HepG2 (cell line): ENCODE data around the gene CARS2. TPM values are rescaled to one million over a fixed set of nuclear protein-coding genes. Genes with fewer than 3 reads are reported as not detected.

Experiments
- ATAC-seq: fragments of 200-7000 bp; cut with Tn5 transposase; 3 replicates; pipeline ENCODE4 v1.9.1; 2020; ENCODE audit warnings: mild to moderate bottlenecking, moderate library complexity
- BruUV-seq: library from RNA; stranded (reverse); fragments of 400-500 nt; replicated peaks from 2 replicates; lab custom pipeline; 2021; lab: Mats Ljungman, UMichigan
- CTCF ChIA-PET: fragments of 300-600 bp; formaldehyde crosslinking; extraction: SDS; loops from one replicate; lab custom pipeline; 2021; ENCODE audit warnings: low total read pairs, inconsistent platforms, low intra/inter-chr PET ratio; lab: Yijun Ruan, JAX
- POLR2A ChIA-PET: fragments of 350-600 bp; sonication (Branson Sonifier 250); formaldehyde crosslinking; loops from one replicate; lab custom pipeline; 2020; ENCODE audit warnings: antibody characterized with exemption, inconsistent platforms; lab: Yijun Ruan, JAX
- DNase-seq: peaks from one replicate; pipeline ENCODE4 v3.0.0-alpha.2; 2015; ENCODE audit warnings: low spot score
- FAIRE-seq: peaks from 3 replicates; lab custom pipeline; 2011; peaks lifted over from hg19 to GRCh38; lab: Jason Lieb, UNC
- H2AFZ ChIP-seq: one replicate; pipeline ENCODE4 v1.6.1; 2011; ENCODE audit warnings: low read length, inconsistent platforms
- H3K27ac ChIP-seq: fragments of 300-600 bp; 3 replicates; pipeline ENCODE4 v1.8.0; 2011; ENCODE audit warnings: mixed run types, mild to moderate bottlenecking, mixed read lengths, low read length, inconsistent platforms; ENCODE audit not compliant: insufficient read depth; ENCODE audit errors: extremely low read length
- H3K27me3 ChIP-seq, 2 experiments: fragments of 200-600 bp in 1 of 2; 2 replicates in 1 of 2; 3 replicates in 1 of 2; pipeline versions ENCODE4 v1.6.0 to v1.8.0; 2011; ENCODE audit warnings: low read length in 2 of 2, mild to moderate bottlenecking in 2 of 2, moderate library complexity in 2 of 2, inconsistent platforms in 1 of 2; ENCODE audit not compliant: insufficient read depth in 2 of 2, control insufficient read depth in 1 of 2
- H3K36me3 ChIP-seq, 2 experiments: fragments of 200-600 bp in 1 of 2; replicated peaks in 1 of 2; 2 replicates in 1 of 2; 3 replicates in 1 of 2; pipeline versions ENCODE4 v1.5.1 to v1.8.0; 2011; ENCODE audit warnings: low read length in 2 of 2, inconsistent platforms in 1 of 2; ENCODE audit not compliant: insufficient read depth in 2 of 2, control insufficient read depth in 1 of 2
- H3K4me1 ChIP-seq: 2 replicates; pipeline ENCODE4 v1.5.1; 2012; ENCODE audit warnings: low read length, inconsistent platforms; ENCODE audit not compliant: insufficient read depth
- H3K4me2 ChIP-seq: 2 replicates; pipeline ENCODE4 v1.6.0; 2011; ENCODE audit warnings: low read depth, low read length, inconsistent platforms
- H3K4me3 ChIP-seq, 3 experiments: fragments of 200-600 bp in 1 of 3; sonication (generic), shearing (Covaris generic) in 1 of 3; replicated peaks in 1 of 3; 2 replicates each; pipeline ENCODE4 v1.5.1; 2011 to 2016; ENCODE audit warnings: low read length in 3 of 3, inconsistent platforms in 2 of 3, low read depth in 2 of 3, mild to moderate bottlenecking in 2 of 3, control low read depth in 1 of 3, mixed read lengths in 1 of 3; ENCODE audit not compliant: insufficient read depth in 1 of 3
- H3K79me2 ChIP-seq: one replicate; pipeline ENCODE4 v1.6.1; 2011; ENCODE audit warnings: low read length, inconsistent platforms; ENCODE audit not compliant: insufficient read depth
- H3K9ac ChIP-seq: 2 replicates; pipeline ENCODE4 v1.6.0; 2011; ENCODE audit warnings: mild to moderate bottlenecking, low read depth, low read length, inconsistent platforms; ENCODE audit not compliant: insufficient read depth
- H3K9me3 ChIP-seq: 2 replicates; pipeline ENCODE4 v1.5.1; 2012; ENCODE audit warnings: mild to moderate bottlenecking, low read length
- H4K20me1 ChIP-seq: 2 replicates; pipeline ENCODE4 v1.6.0; 2011; ENCODE audit warnings: inconsistent platforms, mild to moderate bottlenecking, low read length, moderate library complexity; ENCODE audit not compliant: insufficient read depth
- CEBPB ChIP-seq: IDR thresholded peaks from 2 replicates; pipeline ENCODE4 v1.6.1; 2011; ENCODE audit warnings: low read depth, low read length, improper control_type of control experiment, borderline replicate concordance
- FOSL1 ChIP-seq: sonication (generic); formaldehyde crosslinking; IDR thresholded peaks from 2 replicates; pipeline ENCODE4 v1.9.0; 2021; ENCODE audit warnings: missing genetic modification reagents, borderline replicate concordance
- HDAC1 ChIP-seq: sonication (generic); formaldehyde crosslinking; IDR thresholded peaks from 2 replicates; pipeline ENCODE4 v1.5.1; 2020; ENCODE audit warnings: mild to moderate bottlenecking, missing genetic modification reagents
- MAFF ChIP-seq: IDR thresholded peaks from 2 replicates; pipeline ENCODE4 v1.6.1; 2011; ENCODE audit warnings: low read depth, low read length, improper control_type of control experiment
- MAFK ChIP-seq, 2 experiments: IDR thresholded peaks in 1 of 2; conservative IDR thresholded peaks in 1 of 2; 2 replicates each; pipeline ENCODE4 v1.6.1; 2011; ENCODE audit warnings: improper control_type of control experiment in 2 of 2, low read length in 2 of 2
- MED1 ChIP-seq: sonication (generic); formaldehyde crosslinking; IDR thresholded peaks from 2 replicates; pipeline ENCODE4 v1.4.0; 2020; ENCODE audit warnings: missing genetic modification reagents
- MEIS2 ChIP-seq: sonication (generic); formaldehyde crosslinking; IDR thresholded peaks from 2 replicates; pipeline ENCODE4 v1.9.0; 2021; ENCODE audit warnings: mild to moderate bottlenecking, missing genetic modification reagents
- NAIF1 ChIP-seq: sonication (generic); formaldehyde crosslinking; IDR thresholded peaks from 2 replicates; pipeline ENCODE4 v1.5.0; 2020; ENCODE audit warnings: mild to moderate bottlenecking, missing genetic modification reagents, borderline replicate concordance
- RBM22 ChIP-seq: fragments of 200-400 bp; formaldehyde crosslinking; optimal IDR thresholded peaks from 2 replicates; pipeline ENCODE3; 2017; ENCODE audit warnings: mild to moderate bottlenecking, low read length, moderate library complexity
- SOX5 ChIP-seq: IDR thresholded peaks from 2 replicates; pipeline ENCODE4 v1.6.1; 2016; ENCODE audit warnings: borderline replicate concordance
- TFAP4 ChIP-seq: sonication (generic); IDR thresholded peaks from 2 replicates; pipeline ENCODE4 v1.6.1; 2016; ENCODE audit warnings: low read depth, borderline replicate concordance
- TRIM22 ChIP-seq: fragments of 450-650 bp; IDR thresholded peaks from 2 replicates; pipeline ENCODE4 v1.6.1; 2017
- ZMYM3 ChIP-seq: sonication (generic); formaldehyde crosslinking; IDR thresholded peaks from 2 replicates; pipeline ENCODE4 v1.5.1; 2020; ENCODE audit warnings: mild to moderate bottlenecking, missing genetic modification reagents
- ZNF180 ChIP-seq: sonication (generic); formaldehyde crosslinking; IDR thresholded peaks from 2 replicates; pipeline ENCODE4 v1.4.0; 2020; ENCODE audit warnings: low read depth, missing genetic modification reagents, borderline replicate concordance
- ZNF232 ChIP-seq: sonication (generic); formaldehyde crosslinking; IDR thresholded peaks from 2 replicates; pipeline ENCODE4 v1.4.0; 2020; ENCODE audit warnings: missing genetic modification reagents, borderline replicate concordance
- ZNF687 ChIP-seq: sonication (generic); formaldehyde crosslinking; IDR thresholded peaks from 2 replicates; pipeline ENCODE4 v1.5.1; 2020; ENCODE audit warnings: mild to moderate bottlenecking, missing genetic modification reagents, moderate library complexity
- WGBS: methylation state at CpG from one replicate; pipeline ENCODE4 v1.1.6; 2017; ENCODE audit warnings: low lambda C conversion rate; 5-methylcytosine and 5-hydroxymethylcytosine counted together
- in situ Hi-C: cut with HindIII; loops from 2 replicates; pipeline ENCODE4 v1.10.0; 2017; ENCODE audit warnings: low pct_unique_long_range_greater_than_20kb; ENCODE audit not compliant: extremely low pct_ligation_motif_present
- intact Hi-C: fragments of 100-400 bp; cut with micrococcal nuclease; formaldehyde crosslinking; loops from one replicate; pipeline ENCODE4 v1.10.0; 2022; ENCODE audit not compliant: unreplicated experiment
- polyA plus RNA-seq, 8 experiments: library from polyadenylated mRNA; depleted of rRNA in 3 of 8; stranded (reverse) in 7 of 8; unstranded in 1 of 8; fragments of >200 nt; fragmentation: Illumina TruSeq in 4 of 8; extraction: Trizol in 4 of 8; gene quantifications; 2 replicates each; pipeline versions ENCODE4 v1.2.1 to v1.2.3, GENCODE V29; 2011 to 2016; ENCODE audit warnings: low read depth in 4 of 8, missing spikeins in 1 of 8, mixed read lengths in 1 of 8; ENCODE audit not compliant: insufficient read depth in 1 of 8
- total RNA-seq, 5 experiments: library from RNA; depleted of rRNA; stranded (reverse); fragments of >200 nt; fragmentation: Illumina TruSeq; extraction: Trizol; gene quantifications; 2 replicates each; pipeline ENCODE4 v1.2.3, GENCODE V29; 2016; ENCODE audit warnings: low read depth in 1 of 5

Gene CARS2
- total and polyA plus RNA-seq, 2 of the 13 experiments (the other 11 are each of a cell fraction or from before 2014, with no cell fraction given) = 41.1 to 59.3 TPM

GRCh38 chr13:110597041-110597689 is 108.8 kb downstream of the CARS2 start (continued):
- TF ChIP-seq MEIS2 (CRISPR knock-in tag) = no peak
- peak; percentile 91 to 93 for TF ChIP-seq MAFK (conservative IDR thresholded peaks at IDR 0.05 in 1 of 2, IDR thresholded peaks at IDR 0.05 in 1 of 2; ENCODE audit: low read length in 2 of 2)
- TF ChIP-seq TRIM22 = no peak
- no peak for TF ChIP-seq RBM22
- TF ChIP-seq MAFF = peak; percentile 91
- TF ChIP-seq ZNF180 (CRISPR knock-in tag) = no peak
- TF ChIP-seq TFAP4 = no peak
- no peak for TF ChIP-seq FOSL1 (CRISPR knock-in tag)

- Histone ChIP-seq H4K20me1 (no peaks in the 10 kb centered on the region), H3K36me3 (no peaks in the 10 kb centered on the region), H3K4me1 (peaks cover 19% of the 10 kb centered on the region), H3K4me3 (no peak overlapping the region), H3K9me3 (no peaks in the 10 kb centered on the region), H3K4me2 (no peak overlapping the region), H3K27me3 (no peaks in the 10 kb centered on the region), H2AFZ (no peak overlapping the region), H3K27ac (no peak overlapping the region), H3K9ac (no peak overlapping the region), H3K79me2 (no peaks in the 10 kb centered on the region)
- DNase-seq = peak; percentile 65
- ChIA-PET POLR2A (interaction anchor here (1.2 kb wide), 1 partner anchor 32 kb away, joined by 4 read pairs; the partner anchor contains the start of gene RAB20), CTCF (interaction anchor here (1.6 to 2.0 kb wide), 2 partner anchors 138 to 226 kb away, joined by 5 to 12 read pairs; no protein-coding TSS in a partner anchor)
- 39% methylated on average over 6 of the region's 6 CpGs for WGBS
- BruUV-seq = no TSS peak
- intact Hi-C loops (loop anchor here (1.0 to 10.0 kb wide), 5 partner anchors 139 to 631 kb away; no protein-coding TSS in a partner anchor), in situ Hi-C loops (loop anchor here (5.0 to 10.0 kb wide), 2 partner anchors 224 to 331 kb away; no protein-coding TSS in a partner anchor)
- FAIRE-seq = no peak
- ATAC-seq = peak; percentile 89
- TF ChIP-seq SOX5 (CRISPR knock-in tag) (no peak), ZMYM3 (no peak), HDAC1 (CRISPR knock-in tag) (no peak), NAIF1 (CRISPR knock-in tag) (no peak), CEBPB (0 out of 2 replicates have a peak, but pooled peaks have one; percentile 26), MED1 (CRISPR knock-in tag) (no peak), ZNF232 (CRISPR knock-in tag) (no peak), ZNF687 (CRISPR knock-in tag) (no peak)
Measured at GRCh38 chr13:110593430-110594130, 112.3 kb downstream of the CARS2 start.
